ENCODE measurements around the gene GRAMD2B.
"Not testable (repeated sequence)": the region's sequence is repeated elsewhere in the genome, so short reads cannot be mapped to it uniquely, and the experiment has no call there.

The GRAMD2B gene

GRCh38 chr5:126390051-126390450 lies 33.2 kb upstream of the GRAMD2B start:
- Histone ChIP-seq H3K4me1 (ENCODE audit: control insufficient read depth, insufficient read depth, low read length, unreplicated experiment) (peaks cover 18% of the 10 kb centered on the region), H3K36me3 (ENCODE audit: insufficient read depth, low read length) (no peaks in the 10 kb centered on the region), H3K27ac (ENCODE audit: low read depth, low read length) (no peak overlapping the region), H2AFZ (ENCODE audit: low read length, unreplicated experiment) (no peak overlapping the region), H3K4me3 (ENCODE audit: low read depth, low read length) (no peak overlapping the region), H3K79me2 (ENCODE audit: control insufficient read depth, insufficient read depth, low read length, unreplicated experiment) (no peaks in the 10 kb centered on the region), H3K27me3 (ENCODE audit: insufficient read depth, low read length) (no peaks in the 10 kb centered on the region)

- no peaks in the 10 kb centered on the region for H3K79me2 ChIP-seq (ENCODE audit: control insufficient read depth, insufficient read depth, low read length, unreplicated experiment)
- H3K36me3 ChIP-seq (ENCODE audit: insufficient read depth, low read length), result no peaks in the 10 kb centered on the region
- H3K27me3 ChIP-seq (ENCODE audit: insufficient read depth, low read length), result no peaks in the 10 kb centered on the region
- no peak overlapping the region for H3K27ac ChIP-seq (ENCODE audit: low read depth, low read length)
- H2AFZ ChIP-seq (ENCODE audit: low read length, unreplicated experiment), result no peak overlapping the region
- H3K4me1 ChIP-seq (ENCODE audit: control insufficient read depth, insufficient read depth, low read length, unreplicated experiment), result peaks cover 5% of the 10 kb centered on the region
- H3K4me3 ChIP-seq (ENCODE audit: low read depth, low read length), result no peak overlapping the region
These were observed 31.8 kb upstream of the GRAMD2B start for GRCh38 chr5:126391386-126391785.

DNA sequence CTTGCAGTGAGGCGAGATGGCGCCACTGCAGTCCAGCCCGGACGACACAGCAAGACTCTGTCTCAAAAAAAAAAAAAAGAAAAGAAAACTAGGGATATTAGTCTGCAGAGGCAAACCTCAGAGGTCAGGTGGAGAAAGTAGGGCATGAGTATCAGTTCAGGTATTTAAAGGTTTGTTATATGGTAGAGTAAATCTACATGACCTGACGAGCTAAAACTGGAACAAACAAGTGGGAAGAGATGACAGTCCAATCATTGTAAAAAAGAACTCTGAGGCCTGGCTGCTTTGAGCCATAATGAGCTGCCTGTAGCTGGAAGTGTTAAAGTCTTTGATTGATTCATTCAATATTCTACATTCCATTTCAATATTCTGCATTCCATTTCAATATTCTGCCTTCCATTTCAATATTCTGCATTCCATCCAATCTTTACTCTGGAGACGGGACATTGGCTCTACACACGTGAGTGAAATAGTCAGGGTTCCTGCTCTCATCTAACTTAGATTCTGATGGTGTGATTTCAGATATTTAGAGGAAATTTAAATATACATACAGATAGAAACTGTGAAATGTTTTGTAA lies 28.9 kb upstream of the GRAMD2B start:
- Histone ChIP-seq H3K4me1 (ENCODE audit: control insufficient read depth, insufficient read depth, low read length, unreplicated experiment) (no peaks in the 10 kb centered on the region), H3K27me3 (ENCODE audit: insufficient read depth, low read length) (no peaks in the 10 kb centered on the region), H2AFZ (ENCODE audit: low read length, unreplicated experiment) (peak overlapping the region; percentile 58), H3K36me3 (ENCODE audit: insufficient read depth, low read length) (no peaks in the 10 kb centered on the region), H3K4me3 (ENCODE audit: low read depth, low read length) (no peak overlapping the region), H3K27ac (ENCODE audit: low read depth, low read length) (no peak overlapping the region; the same call in 1 of the 2 replicates), H3K79me2 (ENCODE audit: control insufficient read depth, insufficient read depth, low read length, unreplicated experiment) (no peaks in the 10 kb centered on the region)

DNA sequence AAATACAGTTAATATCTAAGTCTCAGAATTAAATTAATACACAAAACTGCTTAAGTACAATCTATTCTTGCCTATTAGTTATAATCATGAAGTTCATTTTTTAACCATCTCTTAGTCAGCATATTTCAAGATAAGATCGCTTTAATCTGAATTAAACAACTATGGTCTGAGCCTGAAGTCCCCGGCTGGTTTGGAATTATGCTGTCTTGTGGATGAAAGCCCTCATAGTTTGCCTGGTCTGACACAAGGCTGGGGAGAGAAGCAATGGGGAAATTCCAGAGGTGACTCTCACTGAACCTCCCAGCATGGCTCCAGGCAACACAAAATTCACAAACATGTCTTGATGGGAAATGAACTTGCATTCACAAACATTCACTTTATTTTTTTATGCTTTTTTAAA lies 28.0 kb upstream of the GRAMD2B start:
- no peak overlapping the region for H3K27ac ChIP-seq (ENCODE audit: low read depth, low read length)
- no peaks in the 10 kb centered on the region for H3K79me2 ChIP-seq (ENCODE audit: control insufficient read depth, insufficient read depth, low read length, unreplicated experiment)
- H3K4me3 ChIP-seq (ENCODE audit: low read depth, low read length), result no peak overlapping the region
- no peak overlapping the region for H2AFZ ChIP-seq (ENCODE audit: low read length, unreplicated experiment)
- no peaks in the 10 kb centered on the region for H3K27me3 ChIP-seq (ENCODE audit: insufficient read depth, low read length)
- no peaks in the 10 kb centered on the region; the same call in 1 of the 2 replicates for H3K36me3 ChIP-seq (ENCODE audit: insufficient read depth, low read length)
- H3K4me1 ChIP-seq (ENCODE audit: control insufficient read depth, insufficient read depth, low read length, unreplicated experiment), result no peaks in the 10 kb centered on the region

DNA sequence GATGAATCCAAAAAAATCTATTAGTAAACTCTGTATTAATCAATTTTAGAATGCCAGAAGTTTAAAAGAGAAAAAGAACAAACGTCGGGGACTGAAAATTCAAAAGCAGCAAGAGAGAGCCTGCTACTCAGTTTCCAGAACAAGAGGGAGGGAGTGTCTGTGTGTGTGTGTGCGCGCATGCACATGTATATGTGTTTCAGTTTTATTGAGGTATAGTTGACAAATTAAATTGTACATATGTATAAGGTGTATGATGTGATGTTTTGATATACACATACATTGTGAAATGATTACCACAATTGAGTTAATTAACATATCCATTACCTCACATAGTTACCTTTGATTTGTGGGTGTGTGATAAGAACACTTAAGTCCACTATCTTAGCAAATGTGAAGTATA lies 27.6 kb upstream of the GRAMD2B start:
- H3K27ac ChIP-seq (ENCODE audit: low read depth, low read length), result no peak overlapping the region
- H2AFZ ChIP-seq (ENCODE audit: low read length, unreplicated experiment), result no peak overlapping the region
- H3K4me3 ChIP-seq (ENCODE audit: low read depth, low read length), result no peak overlapping the region
- no peaks in the 10 kb centered on the region for H3K79me2 ChIP-seq (ENCODE audit: control insufficient read depth, insufficient read depth, low read length, unreplicated experiment)
- H3K27me3 ChIP-seq (ENCODE audit: insufficient read depth, low read length), result no peaks in the 10 kb centered on the region
- H3K4me1 ChIP-seq (ENCODE audit: control insufficient read depth, insufficient read depth, low read length, unreplicated experiment), result no peaks in the 10 kb centered on the region
- H3K36me3 ChIP-seq (ENCODE audit: insufficient read depth, low read length), result no peaks in the 10 kb centered on the region; the same call in 1 of the 2 replicates

GRCh38 chr5:126396721-126397120 lies 26.5 kb upstream of the GRAMD2B start:
- not testable (repeated sequence) for H3K4me1 ChIP-seq (ENCODE audit: control insufficient read depth, insufficient read depth, low read length, unreplicated experiment); H3K4me3 ChIP-seq (ENCODE audit: low read depth, low read length); H3K79me2 ChIP-seq (ENCODE audit: control insufficient read depth, insufficient read depth, low read length, unreplicated experiment); H3K27me3 ChIP-seq (ENCODE audit: insufficient read depth, low read length); H3K36me3 ChIP-seq (ENCODE audit: insufficient read depth, low read length); H2AFZ ChIP-seq (ENCODE audit: low read length, unreplicated experiment); H3K27ac ChIP-seq (ENCODE audit: low read depth, low read length)

DNA sequence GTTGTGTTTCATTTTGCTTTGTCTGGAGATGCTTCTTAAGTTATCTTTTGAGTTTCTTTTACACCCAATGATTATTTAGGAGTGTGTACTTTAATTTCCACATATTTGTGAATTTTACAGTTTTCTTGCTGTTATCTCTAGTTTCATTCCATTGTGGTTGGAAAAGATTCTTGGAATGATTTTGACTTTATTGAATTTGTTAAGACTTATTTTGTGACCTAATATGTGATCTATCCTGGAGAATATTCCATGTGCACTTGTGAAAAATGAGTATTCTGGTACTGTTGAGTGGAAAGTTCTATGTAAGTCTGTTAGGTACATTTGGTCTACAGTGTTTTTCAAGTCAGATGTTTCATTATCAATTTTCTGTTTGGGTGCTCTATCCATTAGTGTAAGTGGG lies 24.4 kb upstream of the GRAMD2B start:
- H3K27me3 ChIP-seq (ENCODE audit: insufficient read depth, low read length), result no peaks in the 10 kb centered on the region
- H3K4me3 ChIP-seq (ENCODE audit: low read depth, low read length), result no peak overlapping the region
- H3K27ac ChIP-seq (ENCODE audit: low read depth, low read length), result no peak overlapping the region
- H3K79me2 ChIP-seq (ENCODE audit: control insufficient read depth, insufficient read depth, low read length, unreplicated experiment), result no peaks in the 10 kb centered on the region
- H3K36me3 ChIP-seq (ENCODE audit: insufficient read depth, low read length), result no peaks in the 10 kb centered on the region; the same call in 1 of the 2 replicates
- H2AFZ ChIP-seq (ENCODE audit: low read length, unreplicated experiment), result no peak overlapping the region
- H3K4me1 ChIP-seq (ENCODE audit: control insufficient read depth, insufficient read depth, low read length, unreplicated experiment), result peaks cover 11% of the 10 kb centered on the region

DNA sequence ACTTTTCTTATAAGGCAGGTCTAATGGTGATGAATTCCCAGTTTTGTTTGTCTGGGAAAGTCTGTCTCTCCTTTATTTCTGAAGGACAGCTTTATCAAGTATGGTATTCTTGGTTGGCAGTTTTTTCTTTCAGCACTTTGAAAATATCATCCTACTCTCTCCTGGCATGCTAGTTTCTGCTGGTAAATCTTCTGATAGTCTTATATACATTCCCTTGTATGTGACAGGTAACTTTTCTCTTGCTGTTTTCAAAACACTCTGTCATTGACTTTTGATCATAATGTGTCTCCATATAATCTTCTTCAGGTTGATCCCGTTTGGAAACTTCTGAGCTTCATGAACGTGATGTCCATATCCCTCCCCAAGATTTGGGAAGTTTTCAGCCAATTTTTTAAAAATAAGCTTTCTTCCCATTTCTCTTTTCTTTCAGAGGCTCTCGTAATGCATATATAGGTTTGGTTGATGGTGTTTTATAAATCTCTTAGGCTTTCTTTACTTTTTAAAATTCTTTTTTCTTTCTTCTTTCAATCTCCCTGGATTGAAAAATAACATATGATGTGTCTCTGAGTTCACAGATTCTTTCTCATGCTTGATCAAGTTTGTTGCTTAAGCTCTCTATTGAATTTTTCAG lies 22.5 kb upstream of the GRAMD2B start:
- H3K4me3 ChIP-seq (ENCODE audit: low read depth, low read length), result no peak overlapping the region
- no peaks in the 10 kb centered on the region for H3K27me3 ChIP-seq (ENCODE audit: insufficient read depth, low read length)
- H3K79me2 ChIP-seq (ENCODE audit: control insufficient read depth, insufficient read depth, low read length, unreplicated experiment), result no peaks in the 10 kb centered on the region
- H3K4me1 ChIP-seq (ENCODE audit: control insufficient read depth, insufficient read depth, low read length, unreplicated experiment), result peaks cover 18% of the 10 kb centered on the region
- H3K27ac ChIP-seq (ENCODE audit: low read depth, low read length), result no peak overlapping the region
- no peaks in the 10 kb centered on the region; the same call in 1 of the 2 replicates for H3K36me3 ChIP-seq (ENCODE audit: insufficient read depth, low read length)
- no peak overlapping the region for H2AFZ ChIP-seq (ENCODE audit: low read length, unreplicated experiment)

DNA sequence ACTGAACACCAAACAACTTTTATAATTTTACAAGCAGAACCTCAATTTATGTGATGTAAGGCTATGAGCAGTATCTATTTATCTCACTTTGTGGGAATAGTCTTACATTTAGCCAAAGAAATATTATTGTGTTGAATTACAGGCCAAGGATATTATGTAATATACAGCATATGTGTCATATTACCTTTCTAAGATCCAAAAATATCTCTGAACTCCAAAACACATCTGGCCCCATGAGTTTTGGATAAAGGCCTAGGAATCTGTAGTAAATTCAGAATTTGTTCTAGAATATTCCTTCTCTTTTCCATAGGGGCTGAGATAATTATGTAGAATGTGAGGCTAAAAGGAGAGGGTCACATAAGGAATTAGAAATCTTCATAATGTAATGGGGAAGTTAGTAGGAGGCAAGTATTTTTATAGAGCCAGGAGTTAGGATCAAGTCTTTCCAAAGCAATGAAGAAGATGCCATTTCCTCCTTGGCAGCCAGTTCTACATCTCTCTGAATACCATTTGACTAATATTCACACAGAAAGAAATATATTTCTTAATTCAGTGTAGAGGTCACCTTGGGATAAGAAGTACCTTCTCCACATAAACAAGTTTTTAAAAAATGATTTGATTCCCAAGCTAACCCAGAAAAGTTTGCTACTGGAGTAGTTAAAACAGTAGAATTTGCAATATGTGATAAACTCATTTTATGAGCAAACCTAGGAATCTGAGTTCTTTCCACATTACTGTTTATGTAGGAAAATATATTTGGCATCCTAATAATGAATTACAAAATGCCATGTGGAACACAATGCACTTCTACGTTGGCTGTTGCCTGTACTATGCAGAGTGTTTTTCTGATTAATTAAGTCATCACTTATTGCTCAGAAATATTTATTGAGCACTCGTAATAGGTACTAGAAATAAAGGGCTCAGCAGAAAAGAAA lies 20.3 kb upstream of the GRAMD2B start:
- H3K27ac ChIP-seq (ENCODE audit: low read depth, low read length), result peak overlapping the region; percentile 40
- H3K27me3 ChIP-seq (ENCODE audit: insufficient read depth, low read length), result no peaks in the 10 kb centered on the region
- H2AFZ ChIP-seq (ENCODE audit: low read length, unreplicated experiment), result no peak overlapping the region
- H3K36me3 ChIP-seq (ENCODE audit: insufficient read depth, low read length), result no peaks in the 10 kb centered on the region; the same call in 1 of the 2 replicates
- H3K4me1 ChIP-seq (ENCODE audit: control insufficient read depth, insufficient read depth, low read length, unreplicated experiment), result peaks cover 18% of the 10 kb centered on the region
- H3K4me3 ChIP-seq (ENCODE audit: low read depth, low read length), result no peak overlapping the region
- H3K79me2 ChIP-seq (ENCODE audit: control insufficient read depth, insufficient read depth, low read length, unreplicated experiment), result no peaks in the 10 kb centered on the region

GRCh38 chr5:126403876-126404275 lies 19.3 kb upstream of the GRAMD2B start:
- Histone ChIP-seq H3K4me1 (ENCODE audit: control insufficient read depth, insufficient read depth, low read length, unreplicated experiment) (peaks cover 18% of the 10 kb centered on the region), H3K79me2 (ENCODE audit: control insufficient read depth, insufficient read depth, low read length, unreplicated experiment) (no peaks in the 10 kb centered on the region), H3K27me3 (ENCODE audit: insufficient read depth, low read length) (no peaks in the 10 kb centered on the region), H3K27ac (ENCODE audit: low read depth, low read length) (peak overlapping the region; percentile 40), H3K36me3 (ENCODE audit: insufficient read depth, low read length) (no peaks in the 10 kb centered on the region; the same call in 1 of the 2 replicates), H2AFZ (ENCODE audit: low read length, unreplicated experiment) (no peak overlapping the region), H3K4me3 (ENCODE audit: low read depth, low read length) (no peak overlapping the region)

Measured in ACC112 (cell line).